ENCODE data around the gene LIM2.

DNA sequence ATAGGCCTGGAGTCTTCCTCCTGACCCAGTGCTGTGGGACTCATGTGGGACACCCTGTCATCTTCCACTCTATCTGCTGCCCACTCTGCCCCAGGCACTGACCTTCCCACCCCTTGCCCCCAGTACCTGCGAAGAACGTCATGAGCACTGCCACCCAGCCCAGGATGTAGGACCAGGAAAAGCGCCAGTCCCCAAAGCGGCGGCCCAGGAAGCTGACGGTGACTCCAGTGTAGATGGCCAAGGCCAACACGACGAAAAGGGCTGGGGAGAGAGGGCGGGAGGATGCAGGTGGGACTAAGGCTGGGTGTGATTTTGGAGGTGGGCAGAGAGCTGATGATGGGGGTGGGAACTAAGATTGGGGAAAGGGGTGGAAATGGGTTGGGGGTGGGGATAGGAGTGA, 7.4 kb downstream of the LIM2 start:
- TF ChIP-seq, protein P1, sequence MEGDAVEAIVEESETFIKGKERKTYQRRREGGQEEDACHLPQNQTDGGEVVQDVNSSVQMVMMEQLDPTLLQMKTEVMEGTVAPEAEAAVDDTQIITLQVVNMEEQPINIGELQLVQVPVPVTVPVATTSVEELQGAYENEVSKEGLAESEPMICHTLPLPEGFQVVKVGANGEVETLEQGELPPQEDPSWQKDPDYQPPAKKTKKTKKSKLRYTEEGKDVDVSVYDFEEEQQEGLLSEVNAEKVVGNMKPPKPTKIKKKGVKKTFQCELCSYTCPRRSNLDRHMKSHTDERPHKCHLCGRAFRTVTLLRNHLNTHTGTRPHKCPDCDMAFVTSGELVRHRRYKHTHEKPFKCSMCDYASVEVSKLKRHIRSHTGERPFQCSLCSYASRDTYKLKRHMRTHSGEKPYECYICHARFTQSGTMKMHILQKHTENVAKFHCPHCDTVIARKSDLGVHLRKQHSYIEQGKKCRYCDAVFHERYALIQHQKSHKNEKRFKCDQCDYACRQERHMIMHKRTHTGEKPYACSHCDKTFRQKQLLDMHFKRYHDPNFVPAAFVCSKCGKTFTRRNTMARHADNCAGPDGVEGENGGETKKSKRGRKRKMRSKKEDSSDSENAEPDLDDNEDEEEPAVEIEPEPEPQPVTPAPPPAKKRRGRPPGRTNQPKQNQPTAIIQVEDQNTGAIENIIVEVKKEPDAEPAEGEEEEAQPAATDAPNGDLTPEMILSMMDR (IDR thresholded peaks at IDR 0.05) = no peak
- no peak for TF ChIP-seq POLR2A (IDR thresholded peaks at IDR 0.05)
